ENCODE results near the gene MGAT3. TPM values are rescaled to one million over a fixed set of nuclear protein-coding genes. Genes with fewer than 3 reads are reported as not detected.

The MGAT3 gene
- total RNA-seq, 1 experiment from 2014 or later = 5.0 TPM

DNA sequence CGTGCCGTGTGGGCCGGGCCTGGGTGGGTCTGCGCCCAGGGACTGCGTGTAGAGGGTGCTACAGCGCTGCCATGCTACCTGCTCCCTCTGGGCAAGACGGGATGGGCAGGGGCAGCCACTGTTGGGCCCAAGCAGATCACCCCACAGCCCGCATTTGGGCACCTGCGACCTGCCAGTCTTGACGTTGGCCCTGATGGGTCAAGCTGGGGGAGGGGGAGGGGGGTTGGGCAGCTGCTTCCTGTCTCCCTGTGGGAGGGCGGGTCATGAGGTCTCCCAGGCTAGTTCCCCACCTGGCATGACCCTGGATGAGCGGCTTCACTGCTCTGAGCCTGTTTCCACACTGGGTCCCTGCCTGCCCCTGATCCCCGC, 78.5 kb downstream of the MGAT3 start:
- no peaks in the 10 kb centered on the region; a peak in 1 of 5 replicates for H3K9me3 Mint-ChIP-seq
- Histone ChIP-seq H4K91ac (ENCODE audit: insufficient read length, low read depth, low read length) (no peak overlapping the region), H2AFZ (ENCODE audit: low read length) (no peak overlapping the region), H3K79me1 (ENCODE audit: insufficient read depth, low read depth, low read length, poor library complexity, severe bottlenecking) (no peaks in the 10 kb centered on the region), H2BK120ac (ENCODE audit: low read depth, low read length, poor library complexity, severe bottlenecking) (no peak overlapping the region), H2BK12ac (ENCODE audit: insufficient read length, low read depth, low read length) (no peak overlapping the region), H4K5ac (ENCODE audit: insufficient read length, low read depth, low read length) (no peak overlapping the region), H4K20me1 (ENCODE audit: control insufficient read depth, insufficient read depth, insufficient read length) (no peaks in the 10 kb centered on the region), H3K56ac (ENCODE audit: insufficient read length, low read depth, low read length) (no peak overlapping the region), H2AK5ac (ENCODE audit: insufficient read length, low read length) (no peak overlapping the region), H3K23ac (ENCODE audit: insufficient read length, low read depth, low read length) (no peak overlapping the region), H3K27ac (ENCODE audit: insufficient read length, low read depth, low read length) (no peak overlapping the region), H4K8ac (replicated peaks; ENCODE audit: insufficient read length, low read depth, low read length) (no peak overlapping the region), H3K14ac (ENCODE audit: insufficient read depth, low read length) (0 out of 2 replicates have a peak overlapping the region, but pooled peaks have one; percentile 5), H3K4ac (ENCODE audit: low read depth, low read length) (no peak overlapping the region), H3K79me2 (ENCODE audit: insufficient read depth, low read length) (peaks cover 2% of the 10 kb centered on the region; the same call in 1 of the 2 replicates), H3T11ph (ENCODE audit: low read length) (no peak overlapping the region), H3K18ac (ENCODE audit: insufficient read length, low read depth, low read length) (no peak overlapping the region), H2BK15ac (ENCODE audit: low read depth, low read length) (no peak overlapping the region), H3K9me3 (ENCODE audit: control insufficient read depth, low read depth, low read length) (no peaks in the 10 kb centered on the region), H3K23me2 (ENCODE audit: insufficient read length, low read depth, low read length, poor library complexity, severe bottlenecking) (peaks cover 6% of the 10 kb centered on the region), H3K27me3 (ENCODE audit: insufficient read depth, low read length) (no peaks in the 10 kb centered on the region), H2BK20ac (ENCODE audit: low read depth, low read length, poor library complexity, severe bottlenecking) (no peak overlapping the region), H3K9ac (ENCODE audit: extremely low read depth, insufficient read length, low read length) (no peak overlapping the region), H3K4me2 (ENCODE audit: insufficient read depth, insufficient read length, low read length) (peak overlapping the region; percentile 2), H3K4me1 (ENCODE audit: insufficient read depth, low read length) (peaks cover 3% of the 10 kb centered on the region; the same call in 1 of the 2 replicates), H2BK5ac (ENCODE audit: insufficient read length, low read length) (no peak overlapping the region)
- H3K27ac Mint-ChIP-seq = no peak overlapping the region
- no peak for TF ChIP-seq CTCF (conservative IDR thresholded peaks at IDR 0.05)
- peaks cover 42 to 50% of the 10 kb centered on the region in 2 experiments for H3K4me1 Mint-ChIP-seq
- DNase-seq = peak; percentile 79
- H3K27me3 Mint-ChIP-seq (ENCODE audit: low read depth) = peaks cover 4% of the 10 kb centered on the region
- H3K4me3 Mint-ChIP-seq = peak overlapping the region; percentile 19 to 61; a peak in 3 of 5 replicates
- WGBS (ENCODE audit: extremely low coverage, insufficient read length, low lambda C conversion rate) = no CpG with 5 or more reads among the region's 13 CpGs
- H3K36me3 Mint-ChIP-seq (ENCODE audit: insufficient read depth in 1 of 3, low read depth in 3 of 3) = peaks cover 0 to 15% (median 13%) of the 10 kb centered on the region in 3 experiments; a peak in 4 of 7 replicates

Measured in H9 (cell line).